Upper lobe of left lung (tissue), 6 donors: ENCODE results near the gene GRAMD1A. TPM values are rescaled to one million over a fixed set of nuclear protein-coding genes. Genes with fewer than 3 reads are reported as not detected.

ENCODE experiments used
- ATAC-seq, 2 donors: fragments of 200-7000 bp; cut with Tn5 transposase; one replicate each; pipeline ENCODE4 v1.9.1; 2022; ENCODE audit warnings: mild to moderate bottlenecking in 2 of 2, moderate library complexity in 2 of 2; ENCODE audit not compliant: low FRiP score in 2 of 2
- DNase-seq, 2 donors: peaks; one replicate each; pipeline ENCODE4 v3.0.0-alpha.2; 2019 to 2020
- H3K27ac ChIP-seq, 4 donors: fragments of 200-600 bp; sonication (generic); one replicate each; pipeline ENCODE4 v1.5.1; 2016 to 2019
- H3K27me3 ChIP-seq, 4 donors: fragments of 200-600 bp; sonication (generic); one replicate each; pipeline ENCODE4 v1.5.1; 2017 to 2019
- H3K36me3 ChIP-seq, 4 donors: fragments of 200-600 bp; sonication (generic); one replicate each; pipeline ENCODE4 v1.5.1; 2016 to 2019
- H3K4me1 ChIP-seq, 4 donors: fragments of 200-600 bp; sonication (generic); one replicate each; pipeline ENCODE4 v1.5.1; 2018 to 2019
- H3K4me3 ChIP-seq, 4 donors: fragments of 200-600 bp; sonication (generic); one replicate each; pipeline ENCODE4 v1.5.1; 2017 to 2019; ENCODE audit warnings: mild to moderate bottlenecking in 2 of 4, moderate library complexity in 1 of 4
- H3K9me3 ChIP-seq, 4 donors: fragments of 200-600 bp; sonication (generic); one replicate each; pipeline ENCODE4 v1.5.1; 2018 to 2019
- CTCF ChIP-seq, 6 experiments: fragments of 450-650 bp in 4 of 6; fragments of 200-600 bp in 2 of 6; sonication (generic) in 2 of 6; IDR thresholded peaks; one replicate each; pipeline ENCODE4 v1.5.1; 2016 to 2019; ENCODE audit warnings: antibody characterized with exemption in 6 of 6
- EP300 ChIP-seq, 4 donors: sonication (generic); formaldehyde crosslinking; IDR thresholded peaks; one replicate each; pipeline ENCODE4 v1.5.1; 2017; ENCODE audit warnings: antibody characterized with exemption in 4 of 4, control low read depth in 2 of 4
- POLR2A ChIP-seq, 4 donors: fragments of 450-650 bp; IDR thresholded peaks; one replicate each; pipeline ENCODE4 v1.5.1; 2016 to 2017; ENCODE audit warnings: antibody characterized with exemption in 4 of 4, mild to moderate bottlenecking in 2 of 4
- POLR2AphosphoS5 ChIP-seq, 2 donors: sonication (generic); formaldehyde crosslinking; IDR thresholded peaks; one replicate each; pipeline ENCODE4 v1.5.1; 2017; ENCODE audit warnings: antibody characterized with exemption in 2 of 2
- WGBS, 2 donors: methylation state at CpG; one replicate each; pipeline ENCODE4 v1.1.5; 2017 to 2018; 5-methylcytosine and 5-hydroxymethylcytosine counted together
- total RNA-seq, 6 donors: library from RNA; depleted of rRNA in 4 of 6; stranded (reverse); fragments of >200 nt in 4 of 6; gene quantifications; one replicate each; pipeline versions ENCODE4 v1.1.0 to v1.2.1, GENCODE V29; 2016 to 2021
- donor health status: DM: no; HTN: no; CAD: no; lungs with moderate emphysema.
- donor health status: DM: no; HTN: yes; CAD: no; lungs with severe emphysema.

The GRAMD1A gene
- total RNA-seq, 6 donors from 2014 or later, result 85.1 to 206 (median 119) TPM

- no peaks in the 10 kb centered on the region for H3K9me3 ChIP-seq
- WGBS, 2 donors, result 89 to 91% methylated on average over 15 to 16 of the region's 16 CpGs
- H3K4me3 ChIP-seq, result no peak overlapping the region
- H3K27me3 ChIP-seq, result no peaks in the 10 kb centered on the region
- DNase-seq (no peak), ATAC-seq (peak in 1 of 2 donors; percentile 72)
- H3K4me1 ChIP-seq, result peaks cover 25 to 38% (median 33%) of the 10 kb centered on the region in 4 donors
- H3K36me3 ChIP-seq, result peaks cover 31 to 96% (median 79%) of the 10 kb centered on the region in 4 donors
- TF ChIP-seq POLR2A (IDR thresholded peaks at IDR 0.05), result no peak
- no peak for TF ChIP-seq EP300 (IDR thresholded peaks at IDR 0.05)
- TF ChIP-seq POLR2AphosphoS5 (IDR thresholded peaks at IDR 0.05), result no peak
- TF ChIP-seq CTCF (IDR thresholded peaks at IDR 0.05), result no peak
- H3K27ac ChIP-seq, result peak overlapping the region in 1 of 4 donors; percentile 2
Measured at GRCh38 chr19:35015270-35015953, 15.3 kb downstream of the GRAMD1A start.

GRCh38 chr19:35015954-35016351 lies 15.8 kb downstream of the GRAMD1A start:
- Histone ChIP-seq H3K4me3 (no peak overlapping the region), H3K27ac (no peak overlapping the region), H3K27me3 (no peaks in the 10 kb centered on the region), H3K36me3 (peaks cover 30 to 96% (median 80%) of the 10 kb centered on the region in 4 donors), H3K9me3 (no peaks in the 10 kb centered on the region), H3K4me1 (peaks cover 25 to 33% (median 31%) of the 10 kb centered on the region in 4 donors)
- ATAC-seq, result no peak
- TF ChIP-seq CTCF (IDR thresholded peaks at IDR 0.05) (no peak), EP300 (IDR thresholded peaks at IDR 0.05) (no peak), POLR2AphosphoS5 (IDR thresholded peaks at IDR 0.05) (no peak), POLR2A (IDR thresholded peaks at IDR 0.05) (no peak)
- 97 to 99% methylated on average over 6 of the region's 6 CpGs for WGBS, 2 donors
- DNase-seq, result no peak

- WGBS, 2 donors, result 67 to 72% methylated on average over 3 of the region's 3 CpGs
- no peak for TF ChIP-seq CTCF (IDR thresholded peaks at IDR 0.05)
Measured at GRCh38 chr19:35017507-35017906, 17.4 kb downstream of the GRAMD1A start.

GRCh38 chr19:35018379-35018778 lies 18.3 kb downstream of the GRAMD1A start:
- TF ChIP-seq CTCF (IDR thresholded peaks at IDR 0.05) (no peak), POLR2A (IDR thresholded peaks at IDR 0.05) (no peak), EP300 (IDR thresholded peaks at IDR 0.05) (no peak), POLR2AphosphoS5 (IDR thresholded peaks at IDR 0.05) (no peak)
- H3K4me1 ChIP-seq, result peaks cover 9 to 14% (median 13%) of the 10 kb centered on the region in 4 donors
- no peaks in the 10 kb centered on the region for H3K27me3 ChIP-seq
- whole genome bisulfite sequencing, 2 donors, result 93 to 97% methylated on average over 4 of the region's 4 CpGs
- DNase-seq (no peak), ATAC-seq (no peak)
- no peaks in the 10 kb centered on the region for H3K9me3 ChIP-seq
- H3K36me3 ChIP-seq, result peaks cover 41 to 100% (median 92%) of the 10 kb centered on the region in 4 donors
- H3K4me3 ChIP-seq, result no peak overlapping the region
- H3K27ac ChIP-seq, result no peak overlapping the region

More at GRCh38 chr19:35017507-35017906, 17.4 kb downstream of the GRAMD1A start:
- DNase-seq (no peak), ATAC-seq (no peak)
- no peak overlapping the region for H3K27ac ChIP-seq
- H3K9me3 ChIP-seq, result no peaks in the 10 kb centered on the region
- no peak overlapping the region for H3K4me3 ChIP-seq
- peaks cover 17 to 22% (median 18%) of the 10 kb centered on the region in 4 donors for H3K4me1 ChIP-seq
- H3K36me3 ChIP-seq, result peaks cover 38 to 96% (median 85%) of the 10 kb centered on the region in 4 donors
- no peaks in the 10 kb centered on the region for H3K27me3 ChIP-seq

GRCh38 chr19:35019144-35019543 lies 19.0 kb downstream of the GRAMD1A start:
- no peak for TF ChIP-seq POLR2A (IDR thresholded peaks at IDR 0.05)
- TF ChIP-seq EP300 (IDR thresholded peaks at IDR 0.05), result no peak
- no peak for TF ChIP-seq POLR2AphosphoS5 (IDR thresholded peaks at IDR 0.05)
- TF ChIP-seq CTCF (IDR thresholded peaks at IDR 0.05), result no peak
- ATAC-seq, result no peak
- H3K36me3 ChIP-seq, result peaks cover 49 to 100% (median 96%) of the 10 kb centered on the region in 4 donors

More at GRCh38 chr19:35019144-35019543, 19.0 kb downstream of the GRAMD1A start:
- H3K27me3 ChIP-seq, result no peaks in the 10 kb centered on the region
- peak in 1 of 2 donors; percentile 79 for DNase-seq
- H3K9me3 ChIP-seq, result no peaks in the 10 kb centered on the region
- WGBS, 2 donors, result 95 to 96% methylated on average over 15 to 17 of the region's 22 CpGs
- no peak overlapping the region for H3K27ac ChIP-seq
- H3K4me3 ChIP-seq, result no peak overlapping the region
- peaks cover 1 to 7% (median 5%) of the 10 kb centered on the region in 4 donors for H3K4me1 ChIP-seq
